ENCODE measurements around the gene NLGN1.

NLGN1 gene

DNA sequence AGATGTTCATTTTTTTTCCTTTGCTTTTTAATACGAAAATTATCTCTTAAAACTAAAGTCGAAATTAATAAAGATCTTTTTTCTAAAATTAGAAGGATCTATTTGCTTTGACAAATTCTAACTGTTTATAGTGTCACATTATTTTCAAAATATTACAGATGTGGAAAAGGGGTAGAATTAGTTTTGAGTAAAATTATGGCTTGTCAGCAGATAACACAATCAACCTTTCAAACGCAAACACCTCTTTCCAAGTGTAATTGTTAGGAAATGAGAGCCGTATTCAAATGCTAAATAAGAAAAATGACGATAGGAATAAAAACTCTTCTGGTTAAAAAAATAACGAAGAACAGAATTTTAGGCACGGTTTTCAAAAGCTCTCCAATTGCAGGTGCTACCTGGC, 704.7 kb downstream of the NLGN1 start:
- TF ChIP-seq, protein P1, sequence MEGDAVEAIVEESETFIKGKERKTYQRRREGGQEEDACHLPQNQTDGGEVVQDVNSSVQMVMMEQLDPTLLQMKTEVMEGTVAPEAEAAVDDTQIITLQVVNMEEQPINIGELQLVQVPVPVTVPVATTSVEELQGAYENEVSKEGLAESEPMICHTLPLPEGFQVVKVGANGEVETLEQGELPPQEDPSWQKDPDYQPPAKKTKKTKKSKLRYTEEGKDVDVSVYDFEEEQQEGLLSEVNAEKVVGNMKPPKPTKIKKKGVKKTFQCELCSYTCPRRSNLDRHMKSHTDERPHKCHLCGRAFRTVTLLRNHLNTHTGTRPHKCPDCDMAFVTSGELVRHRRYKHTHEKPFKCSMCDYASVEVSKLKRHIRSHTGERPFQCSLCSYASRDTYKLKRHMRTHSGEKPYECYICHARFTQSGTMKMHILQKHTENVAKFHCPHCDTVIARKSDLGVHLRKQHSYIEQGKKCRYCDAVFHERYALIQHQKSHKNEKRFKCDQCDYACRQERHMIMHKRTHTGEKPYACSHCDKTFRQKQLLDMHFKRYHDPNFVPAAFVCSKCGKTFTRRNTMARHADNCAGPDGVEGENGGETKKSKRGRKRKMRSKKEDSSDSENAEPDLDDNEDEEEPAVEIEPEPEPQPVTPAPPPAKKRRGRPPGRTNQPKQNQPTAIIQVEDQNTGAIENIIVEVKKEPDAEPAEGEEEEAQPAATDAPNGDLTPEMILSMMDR (conservative IDR thresholded peaks at IDR 0.05): no peak
- no peak overlapping the region for H3K27ac ChIP-seq

DNA sequence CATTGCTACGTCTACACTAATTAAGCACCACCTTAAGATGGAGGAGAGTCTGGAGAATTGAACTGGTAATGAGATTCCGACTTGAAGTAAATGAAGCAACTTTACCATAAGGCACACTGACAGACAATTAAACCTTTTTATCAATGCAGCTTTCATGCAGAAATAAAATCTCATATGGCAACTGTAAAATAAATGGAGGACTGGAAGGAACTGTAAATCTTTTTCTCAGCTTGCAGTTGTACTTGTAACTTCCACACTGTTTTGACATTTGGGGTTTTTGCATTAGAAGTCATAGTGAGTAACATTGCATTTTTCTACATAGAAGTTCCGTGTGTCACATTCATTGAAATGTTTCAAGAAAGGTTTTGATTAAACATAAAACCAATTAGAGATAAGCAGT, 705.3 kb downstream of the NLGN1 start:
- TF ChIP-seq, protein P1 (conservative IDR thresholded peaks at IDR 0.05): no peak
- H3K27ac ChIP-seq: no peak overlapping the region

DNA sequence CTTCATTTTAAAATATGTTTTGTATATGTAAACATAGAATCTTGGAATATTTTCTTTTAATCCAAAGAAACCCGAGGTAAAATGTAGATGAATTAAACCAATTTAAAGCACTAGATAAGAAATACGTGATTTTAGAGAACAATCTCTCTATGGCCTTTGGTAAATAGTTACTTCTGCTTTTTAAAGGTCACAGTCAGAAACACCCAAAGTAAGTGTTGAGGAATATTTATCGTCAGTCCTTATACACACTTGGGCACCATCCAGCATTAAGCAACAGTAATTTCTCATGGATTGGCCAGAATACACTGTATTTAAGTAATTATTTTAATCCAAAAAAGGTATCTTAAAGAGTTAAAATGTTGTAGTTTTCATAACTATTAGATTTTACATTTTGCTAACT, 713.2 kb downstream of the NLGN1 start:
- no peak overlapping the region for H3K27ac ChIP-seq
- TF ChIP-seq, protein P1 (conservative IDR thresholded peaks at IDR 0.05): no peak

DNA sequence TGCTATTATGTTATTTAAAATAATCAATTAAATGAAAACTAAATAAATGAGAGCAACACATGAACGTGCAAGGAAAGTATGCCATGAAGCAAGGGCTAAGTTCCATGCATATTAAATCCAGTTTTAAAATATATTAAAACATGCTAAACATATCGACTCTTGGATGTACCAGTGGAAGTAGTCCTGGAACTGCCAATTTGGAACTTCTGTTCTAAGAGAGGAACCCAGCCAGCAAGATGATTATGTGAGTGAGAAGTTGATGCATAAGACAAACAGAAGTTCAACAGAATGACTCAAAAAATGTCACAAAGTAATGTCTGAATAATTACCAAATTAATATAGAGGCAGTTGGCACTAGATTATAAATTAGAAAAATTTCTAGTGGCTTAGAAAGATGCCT, 714.2 kb downstream of the NLGN1 start:
- TF ChIP-seq, protein P1 (conservative IDR thresholded peaks at IDR 0.05): no peak
- no peak overlapping the region for H3K27ac ChIP-seq

DNA sequence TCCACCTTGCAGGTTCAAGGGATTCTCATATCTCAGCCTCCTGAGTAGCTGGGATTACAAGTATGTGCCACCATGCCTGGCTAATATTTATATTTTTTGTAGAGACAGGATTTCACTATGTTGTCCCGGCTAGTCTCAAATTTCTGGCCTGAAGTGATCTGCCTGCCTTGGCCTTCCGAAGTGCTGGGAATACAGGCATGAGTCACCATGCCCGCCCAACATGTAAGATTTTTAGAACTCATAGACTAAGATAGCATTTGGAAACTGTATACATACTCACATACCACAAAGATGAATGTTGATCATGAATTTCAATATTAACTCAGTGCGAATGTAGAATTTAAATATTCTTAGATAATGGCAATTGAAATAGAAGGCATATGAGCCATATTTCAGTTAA, 718.9 kb downstream of the NLGN1 start:
- TF ChIP-seq, protein P1 (conservative IDR thresholded peaks at IDR 0.05): no peak

DNA sequence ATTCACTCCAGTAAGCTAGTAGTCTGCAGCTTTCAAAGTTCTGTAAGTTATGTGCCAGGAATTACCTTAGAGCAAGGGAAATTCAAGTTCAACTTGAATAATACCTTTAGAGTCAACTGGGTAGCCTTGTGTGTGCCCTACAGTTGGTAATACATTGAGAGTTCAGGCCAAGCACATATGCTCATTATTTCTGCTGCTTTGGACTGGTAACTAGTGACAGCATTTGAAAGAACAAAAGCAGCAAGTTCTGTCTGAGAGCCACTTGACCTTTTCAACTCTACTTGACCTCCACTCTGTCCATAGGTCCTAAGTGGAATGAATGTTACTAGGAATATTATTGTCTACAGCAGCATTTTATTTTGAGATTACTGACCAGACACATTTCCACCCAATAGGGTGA, 723.5 kb downstream of the NLGN1 start:
- no peak overlapping the region for H3K27ac ChIP-seq
- TF ChIP-seq, protein P1 (conservative IDR thresholded peaks at IDR 0.05): no peak

More for the DNA sequence above, 718.9 kb downstream of the NLGN1 start:
- H3K27ac ChIP-seq: no peak overlapping the region

DNA sequence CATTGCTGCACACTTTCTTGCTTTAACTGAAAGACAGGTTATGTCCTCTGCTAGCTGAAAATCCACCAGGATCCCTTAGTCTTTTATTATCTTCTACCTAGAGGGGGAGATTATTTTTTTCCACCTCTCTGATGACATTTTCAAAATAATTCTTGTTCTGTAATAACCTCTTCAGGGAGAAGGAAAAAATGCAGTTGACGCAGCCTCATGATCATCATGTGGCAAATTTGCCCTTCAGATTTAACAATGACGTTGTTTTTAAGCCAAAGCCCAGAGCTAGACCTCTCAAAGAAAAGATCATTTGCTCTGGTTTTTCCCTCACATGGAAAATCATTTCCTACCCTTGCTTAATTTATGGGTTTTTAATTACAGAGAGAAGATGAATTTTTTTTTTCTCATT, 724.9 kb downstream of the NLGN1 start:
- H3K27ac ChIP-seq: no peak overlapping the region
- TF ChIP-seq, protein P1 (conservative IDR thresholded peaks at IDR 0.05): no peak
